Smooth muscle cell (in vitro differentiated cells): ENCODE measurements around the gene USP2. TPM values are rescaled to one million over a fixed set of nuclear protein-coding genes. Genes with fewer than 3 reads are reported as not detected.

ENCODE experiments used
- DNase-seq: peaks from one replicate; lab custom pipeline; 2025; ENCODE audit not compliant: unreplicated experiment; lab: John Stamatoyannopoulos, UW
- H2AFZ ChIP-seq: fragments of 200-600 bp; sonication (generic); 2 replicates; pipeline ENCODE4 v1.6.0; 2016; ENCODE audit warnings: antibody characterized with exemption, low read depth, mild to moderate bottlenecking
- H3F3A ChIP-seq: fragments of 200-600 bp; sonication (generic); 2 replicates; pipeline ENCODE4 v1.6.0; 2017; ENCODE audit warnings: antibody characterized with exemption, low read depth
- H3K27ac ChIP-seq: fragments of 200-600 bp; sonication (generic); 2 replicates; pipeline ENCODE4 v1.5.1; 2016; ENCODE audit warnings: low read depth, mild to moderate bottlenecking
- H3K27me3 ChIP-seq: fragments of 200-600 bp; sonication (generic); 2 replicates; pipeline ENCODE4 v1.6.1; 2016; ENCODE audit warnings: low read depth, mild to moderate bottlenecking
- H3K36me3 ChIP-seq: fragments of 200-600 bp; sonication (generic); 2 replicates; pipeline ENCODE4 v1.5.1; 2016; ENCODE audit warnings: low read depth
- H3K4me1 ChIP-seq: fragments of 200-600 bp; sonication (generic); 2 replicates; pipeline ENCODE4 v1.5.1; 2016; ENCODE audit warnings: low read depth
- H3K4me2 ChIP-seq: fragments of 200-600 bp; sonication (generic); 2 replicates; pipeline ENCODE4 v1.6.0; 2016; ENCODE audit warnings: mild to moderate bottlenecking
- H3K4me3 ChIP-seq: fragments of 200-600 bp; sonication (generic); 2 replicates; pipeline ENCODE4 v1.5.1; 2016; ENCODE audit warnings: mild to moderate bottlenecking
- H3K79me2 ChIP-seq: fragments of 200-600 bp; sonication (generic); 2 replicates; pipeline ENCODE4 v1.6.0; 2016; ENCODE audit warnings: low read depth, mild to moderate bottlenecking
- H3K9ac ChIP-seq: fragments of 200-600 bp; sonication (generic); 2 replicates; pipeline ENCODE4 v1.6.0; 2016; ENCODE audit warnings: low read depth
- H3K9me3 ChIP-seq: fragments of 200-600 bp; sonication (generic); replicated peaks from 2 replicates; pipeline ENCODE4 v1.5.1; 2016; ENCODE audit warnings: low read depth
- H4K20me1 ChIP-seq: fragments of 200-600 bp; sonication (generic); 2 replicates; pipeline ENCODE4 v1.6.0; 2016; ENCODE audit warnings: low read depth
- CTCF ChIP-seq: fragments of 200-600 bp; sonication (generic); IDR thresholded peaks from 2 replicates; pipeline ENCODE4 v1.5.1; 2017; ENCODE audit warnings: borderline replicate concordance, mild to moderate bottlenecking, antibody characterized with exemption; ENCODE audit not compliant: insufficient read depth, poor library complexity, severe bottlenecking
- WGBS: methylation state at CpG from one replicate; pipeline ENCODE4 v1.1.7; 2016; ENCODE audit warnings: low lambda C conversion rate; 5-methylcytosine and 5-hydroxymethylcytosine counted together
- polyA plus RNA-seq: library from polyadenylated mRNA; unstranded; fragments of >200 nt; fragmentation: Nextera tagmentation; extraction: Ambion mirVana; gene quantifications from 2 replicates; pipeline ENCODE4 v1.2.1, GENCODE V29; 2016
- total RNA-seq: library from RNA; depleted of rRNA; stranded (reverse); fragments of >200 nt; gene quantifications from 2 replicates; pipeline ENCODE4 v1.2.3, GENCODE V29; 2014

USP2 gene
- total and polyA plus RNA-seq, 2 experiments from 2014 or later: 0.25 to 1.4 TPM

- H3K27me3 ChIP-seq: peaks cover 1% of the 10 kb centered on the region
- WGBS: 86% methylated on average over 15 of the region's 15 CpGs
- peaks cover 45% of the 10 kb centered on the region for H3K4me1 ChIP-seq
- peak overlapping the region; percentile 83 for H3K4me2 ChIP-seq
- H3F3A ChIP-seq: peaks cover 13% of the 10 kb centered on the region
- H3K9ac ChIP-seq: peak overlapping the region; percentile 95
- peak overlapping the region; percentile 88 for H3K4me3 ChIP-seq
- peak overlapping the region; percentile 79 for H3K27ac ChIP-seq
- H2AFZ ChIP-seq: no peak overlapping the region
- DNase-seq: no peak
- no peaks in the 10 kb centered on the region for H3K9me3 ChIP-seq
- peaks cover 14% of the 10 kb centered on the region for H3K79me2 ChIP-seq
- no peaks in the 10 kb centered on the region for H3K36me3 ChIP-seq
- no peaks in the 10 kb centered on the region for H4K20me1 ChIP-seq
- TF ChIP-seq CTCF: no peak
These were observed 46.3 kb downstream of the USP2 start for GRCh38 chr11:119335091-119335654.

- H3K4me3 ChIP-seq: peak within 1 kb of the TSS; percentile 88
- H3F3A ChIP-seq: peaks cover 12% of the 10 kb centered on the region
- WGBS: 1% methylated on average over 29 of the region's 54 CpGs
These were observed 47.1 kb downstream of the USP2 start, which contains the start of gene RNF26 for GRCh38 chr11:119334174-119334930. TSS of gene RNF26 (plus strand) at chr11:119334527. CDS start at chr11:119335123, 596 bp downstream.

GRCh38 chr11:119332111-119332765 is 49.3 kb downstream of the USP2 start:
- TF ChIP-seq CTCF: no peak
- Histone ChIP-seq H3F3A (peaks cover 5% of the 10 kb centered on the region), H3K27me3 (no peaks in the 10 kb centered on the region), H3K4me2 (no peak overlapping the region), H3K4me3 (no peak overlapping the region), H4K20me1 (no peaks in the 10 kb centered on the region), H3K27ac (no peak overlapping the region), H3K4me1 (peaks cover 27% of the 10 kb centered on the region), H2AFZ (no peak overlapping the region), H3K9ac (no peak overlapping the region), H3K36me3 (no peaks in the 10 kb centered on the region), H3K79me2 (peaks cover 14% of the 10 kb centered on the region), H3K9me3 (no peaks in the 10 kb centered on the region)
- DNase-seq: no peak
- WGBS: 87% methylated on average over 4 of the region's 4 CpGs

More at GRCh38 chr11:119334174-119334930, 47.1 kb downstream of the USP2 start, which contains the start of gene RNF26:
- Histone ChIP-seq H3K9me3 (no peaks in the 10 kb centered on the region), H3K36me3 (no peaks in the 10 kb centered on the region), H3K27me3 (no peaks in the 10 kb centered on the region), H3K79me2 (peaks cover 14% of the 10 kb centered on the region), H2AFZ (peak within 1 kb of the TSS; percentile 86), H3K4me1 (peaks cover 41% of the 10 kb centered on the region), H4K20me1 (no peaks in the 10 kb centered on the region), H3K9ac (peak within 1 kb of the TSS; percentile 95), H3K4me2 (peak within 1 kb of the TSS; percentile 84), H3K27ac (peak within 1 kb of the TSS; percentile 79)
- peak; percentile 64 for DNase-seq
- TF ChIP-seq CTCF: no peak
